Measurements from ENCODE around the gene ZC3H12C.

ZC3H12C gene

DNA sequence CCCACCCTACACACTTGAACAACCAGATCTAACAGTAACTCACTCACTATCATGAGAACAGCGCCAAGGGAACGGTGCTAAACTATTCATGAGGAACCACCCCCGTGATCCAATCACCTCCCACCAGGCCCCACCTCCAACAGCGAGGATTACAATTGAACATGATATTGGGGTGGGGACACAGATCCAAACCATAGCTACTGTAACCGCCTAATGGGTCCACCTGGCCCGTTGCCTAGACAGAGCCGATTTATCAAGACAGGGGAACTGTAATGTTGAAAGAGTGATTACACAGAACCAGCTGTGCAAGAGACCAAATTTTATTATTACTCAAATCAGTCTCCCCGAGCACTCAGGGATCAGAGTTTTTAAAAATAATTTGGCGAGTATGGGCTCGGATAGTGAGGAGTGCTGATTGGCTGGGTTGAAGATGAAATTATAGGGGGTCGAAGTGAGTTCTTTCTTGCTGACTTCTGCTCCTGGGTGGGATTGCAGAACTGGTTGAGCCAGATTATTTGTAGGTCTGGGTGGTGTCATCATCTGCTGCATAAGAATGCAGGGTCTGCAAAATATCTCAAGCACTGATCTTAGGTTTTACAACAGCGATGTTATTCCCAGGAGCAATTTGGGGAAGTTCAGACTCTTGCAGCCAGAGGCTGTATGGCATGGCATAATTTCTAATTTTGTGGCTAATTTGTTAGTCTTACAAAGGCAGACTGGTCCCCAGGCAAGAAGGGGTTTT lies 17.9 kb upstream of the ZC3H12C start:
- Histone ChIP-seq H3K4ac (ENCODE audit: low read depth, low read length) (no peak overlapping the region), H3K79me1 (ENCODE audit: low read length) (no peaks in the 10 kb centered on the region), H3K4me2 (ENCODE audit: low read length) (no peak overlapping the region), H3K27ac (ENCODE audit: low read depth, low read length) (no peak overlapping the region), H3K79me2 (ENCODE audit: control insufficient read depth, insufficient read depth, low read length) (no peaks in the 10 kb centered on the region), H4K5ac (ENCODE audit: low read length) (no peak overlapping the region), H3K9ac (ENCODE audit: low read length) (no peak overlapping the region), H2BK15ac (replicated peaks; ENCODE audit: low read depth) (no peak overlapping the region), H3K4me3 (ENCODE audit: low read length) (no peak overlapping the region), H3K4me1 (ENCODE audit: control insufficient read depth, low read depth, low read length) (peaks cover 7% of the 10 kb centered on the region), H2BK5ac (ENCODE audit: low read length) (no peak overlapping the region), H4K8ac (ENCODE audit: low read depth, low read length) (no peak overlapping the region), H2BK120ac (ENCODE audit: low read depth, low read length) (no peak overlapping the region), H3K27me3 (ENCODE audit: insufficient read depth, low read length, poor library complexity) (peaks cover 2% of the 10 kb centered on the region), H3K56ac (ENCODE audit: low read length) (no peak overlapping the region), H2AK5ac (ENCODE audit: low read length) (no peak overlapping the region), H3K23ac (ENCODE audit: low read length) (no peak overlapping the region), H3K18ac (ENCODE audit: low read length) (no peak overlapping the region), H3K36me3 (ENCODE audit: control insufficient read depth, insufficient read depth, low read length) (no peaks in the 10 kb centered on the region)
- WGBS (ENCODE audit: extremely low coverage, insufficient coverage, low lambda C conversion rate): no CpG with 5 or more reads among the region's 12 CpGs
- DNase-seq: peak; percentile 74

DNA sequence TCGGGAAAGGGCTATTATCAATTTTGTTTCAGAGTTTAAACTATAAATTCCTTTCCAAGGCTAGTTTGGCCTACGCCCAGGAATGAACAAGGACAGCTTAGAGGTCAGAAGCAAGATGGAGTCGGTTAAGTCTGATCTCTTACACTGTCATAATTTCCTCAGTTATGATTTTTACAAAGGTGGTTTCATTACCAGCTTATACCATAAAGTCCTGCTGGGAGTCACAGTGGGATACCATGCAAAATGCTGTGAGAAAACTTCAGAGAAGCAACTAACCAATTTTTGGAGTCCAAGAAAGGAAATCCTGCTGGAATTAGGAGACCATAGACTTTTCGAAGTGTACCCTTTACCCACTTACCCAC lies 17.4 kb upstream of the ZC3H12C start:
- no peaks in the 10 kb centered on the region for H3K79me2 ChIP-seq (ENCODE audit: control insufficient read depth, insufficient read depth, low read length)
- no peak overlapping the region for H4K5ac ChIP-seq (ENCODE audit: low read length)
- no peak overlapping the region for H3K4me3 ChIP-seq (ENCODE audit: low read length)
- no CpG with 5 or more reads among the region's 4 CpGs for WGBS (ENCODE audit: extremely low coverage, insufficient coverage, low lambda C conversion rate)
- H3K79me1 ChIP-seq (ENCODE audit: low read length): no peaks in the 10 kb centered on the region
- peak overlapping the region; percentile 10 for H3K27ac ChIP-seq (ENCODE audit: low read depth, low read length)
- H3K23ac ChIP-seq (ENCODE audit: low read length): no peak overlapping the region
- no peak overlapping the region for H3K56ac ChIP-seq (ENCODE audit: low read length)
- peaks cover 2% of the 10 kb centered on the region for H3K27me3 ChIP-seq (ENCODE audit: insufficient read depth, low read length, poor library complexity)
- no peak overlapping the region for H2BK15ac ChIP-seq (replicated peaks; ENCODE audit: low read depth)
- no peak overlapping the region for H4K8ac ChIP-seq (ENCODE audit: low read depth, low read length)
- DNase-seq: no peak
- no peaks in the 10 kb centered on the region for H3K36me3 ChIP-seq (ENCODE audit: control insufficient read depth, insufficient read depth, low read length)
- no peak overlapping the region for H3K18ac ChIP-seq (ENCODE audit: low read length)
- peaks cover 7% of the 10 kb centered on the region for H3K4me1 ChIP-seq (ENCODE audit: control insufficient read depth, low read depth, low read length)
- no peak overlapping the region for H2AK5ac ChIP-seq (ENCODE audit: low read length)
- H3K4ac ChIP-seq (ENCODE audit: low read depth, low read length): no peak overlapping the region
- H3K9ac ChIP-seq (ENCODE audit: low read length): no peak overlapping the region
- no peak overlapping the region for H2BK5ac ChIP-seq (ENCODE audit: low read length)
- no peak overlapping the region for H3K4me2 ChIP-seq (ENCODE audit: low read length)
- H2BK120ac ChIP-seq (ENCODE audit: low read depth, low read length): no peak overlapping the region

DNA sequence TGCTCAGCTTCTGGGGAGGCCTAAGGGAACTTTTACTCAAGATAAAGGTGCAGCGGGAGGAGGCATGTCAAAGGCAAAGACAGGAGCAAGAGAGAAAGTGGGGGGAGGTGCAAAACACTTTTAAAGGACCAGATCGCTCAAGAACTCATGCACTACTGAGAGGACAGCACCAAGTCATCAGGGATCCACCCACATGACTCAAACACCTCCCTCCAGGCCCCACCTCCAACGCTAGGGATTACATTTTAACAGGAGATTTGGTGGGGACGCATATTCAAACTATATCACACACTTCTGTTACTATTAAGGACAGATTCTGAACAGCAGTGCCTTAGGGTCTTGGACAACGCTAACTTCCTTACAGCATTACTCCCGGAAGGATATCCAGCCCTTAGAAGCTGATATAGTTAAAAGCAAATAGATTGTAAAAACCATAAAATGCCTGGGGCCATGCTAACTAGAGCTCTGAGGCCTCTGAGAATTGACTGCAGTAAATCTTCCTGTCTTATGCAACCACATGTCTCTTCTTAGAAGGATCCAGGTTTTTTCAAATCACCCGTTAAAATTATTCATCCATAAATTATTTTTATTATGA lies 16.7 kb upstream of the ZC3H12C start:
- Histone ChIP-seq H2BK15ac (replicated peaks; ENCODE audit: low read depth) (no peak overlapping the region), H2AK5ac (ENCODE audit: low read length) (no peak overlapping the region), H3K4me1 (ENCODE audit: control insufficient read depth, low read depth, low read length) (peaks cover 7% of the 10 kb centered on the region), H3K79me1 (ENCODE audit: low read length) (no peaks in the 10 kb centered on the region), H3K4ac (ENCODE audit: low read depth, low read length) (no peak overlapping the region), H3K4me3 (ENCODE audit: low read length) (no peak overlapping the region), H3K27ac (ENCODE audit: low read depth, low read length) (peak overlapping the region; percentile 10), H4K5ac (ENCODE audit: low read length) (no peak overlapping the region), H3K27me3 (ENCODE audit: insufficient read depth, low read length, poor library complexity) (peaks cover 2% of the 10 kb centered on the region), H4K8ac (ENCODE audit: low read depth, low read length) (no peak overlapping the region), H3K4me2 (ENCODE audit: low read length) (no peak overlapping the region), H3K23ac (ENCODE audit: low read length) (no peak overlapping the region), H3K79me2 (ENCODE audit: control insufficient read depth, insufficient read depth, low read length) (no peaks in the 10 kb centered on the region), H3K18ac (ENCODE audit: low read length) (no peak overlapping the region), H2BK5ac (ENCODE audit: low read length) (no peak overlapping the region), H3K56ac (ENCODE audit: low read length) (no peak overlapping the region), H2BK120ac (ENCODE audit: low read depth, low read length) (no peak overlapping the region), H3K36me3 (ENCODE audit: control insufficient read depth, insufficient read depth, low read length) (no peaks in the 10 kb centered on the region), H3K9ac (ENCODE audit: low read length) (no peak overlapping the region)
- no CpG with 5 or more reads among the region's 7 CpGs for WGBS (ENCODE audit: extremely low coverage, insufficient coverage, low lambda C conversion rate)
- peak; percentile 91 for DNase-seq

DNA sequence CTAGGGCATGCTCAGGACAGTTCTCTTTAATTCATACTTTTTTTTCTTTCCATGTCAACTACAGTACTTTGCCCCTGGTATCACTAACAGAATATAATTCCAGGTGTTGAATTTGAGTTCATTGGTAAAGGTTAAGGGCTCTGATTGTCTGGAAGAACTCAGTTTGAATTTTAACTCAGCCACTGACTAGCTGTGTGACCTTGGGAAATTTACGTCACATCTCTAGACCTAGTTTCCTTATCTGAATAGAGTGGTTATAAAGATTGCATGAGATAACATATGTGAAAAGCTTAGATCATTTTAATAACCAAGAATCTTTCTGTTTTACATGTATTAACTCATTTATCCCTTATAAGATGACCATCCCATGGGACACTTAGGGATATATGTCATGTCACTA lies 15.8 kb upstream of the ZC3H12C start:
- DNase-seq: no peak
- H2AK5ac ChIP-seq (ENCODE audit: low read length): no peak overlapping the region
- H2BK5ac ChIP-seq (ENCODE audit: low read length): no peak overlapping the region
- H3K36me3 ChIP-seq (ENCODE audit: control insufficient read depth, insufficient read depth, low read length): no peaks in the 10 kb centered on the region
- H3K4me2 ChIP-seq (ENCODE audit: low read length): no peak overlapping the region
- no peak overlapping the region for H4K8ac ChIP-seq (ENCODE audit: low read depth, low read length)
- no peak overlapping the region for H3K56ac ChIP-seq (ENCODE audit: low read length)
- H3K27ac ChIP-seq (ENCODE audit: low read depth, low read length): no peak overlapping the region
- no peak overlapping the region for H2BK15ac ChIP-seq (replicated peaks; ENCODE audit: low read depth)
- no peak overlapping the region for H3K9ac ChIP-seq (ENCODE audit: low read length)
- peaks cover 7% of the 10 kb centered on the region for H3K4me1 ChIP-seq (ENCODE audit: control insufficient read depth, low read depth, low read length)
- H3K23ac ChIP-seq (ENCODE audit: low read length): peak overlapping the region; percentile 93
- H3K27me3 ChIP-seq (ENCODE audit: insufficient read depth, low read length, poor library complexity): peaks cover 2% of the 10 kb centered on the region
- H4K5ac ChIP-seq (ENCODE audit: low read length): no peak overlapping the region
- H3K4ac ChIP-seq (ENCODE audit: low read depth, low read length): no peak overlapping the region
- no peaks in the 10 kb centered on the region for H3K79me1 ChIP-seq (ENCODE audit: low read length)
- no peak overlapping the region for H3K4me3 ChIP-seq (ENCODE audit: low read length)
- no CpG with 5 or more reads among the region's 1 CpG for WGBS (ENCODE audit: extremely low coverage, insufficient coverage, low lambda C conversion rate)
- H3K18ac ChIP-seq (ENCODE audit: low read length): no peak overlapping the region
- H3K79me2 ChIP-seq (ENCODE audit: control insufficient read depth, insufficient read depth, low read length): no peaks in the 10 kb centered on the region
- H2BK120ac ChIP-seq (ENCODE audit: low read depth, low read length): no peak overlapping the region

- H2BK5ac ChIP-seq (ENCODE audit: low read length): no peak overlapping the region
- no peak overlapping the region for H4K5ac ChIP-seq (ENCODE audit: low read length)
- H3K9ac ChIP-seq (ENCODE audit: low read length): no peak overlapping the region
- no peaks in the 10 kb centered on the region for H3K79me2 ChIP-seq (ENCODE audit: control insufficient read depth, insufficient read depth, low read length)
- WGBS (ENCODE audit: extremely low coverage, insufficient coverage, low lambda C conversion rate): no CpG with 5 or more reads among the region's 6 CpGs
- H3K27me3 ChIP-seq (ENCODE audit: insufficient read depth, low read length, poor library complexity): peaks cover 2% of the 10 kb centered on the region
- H3K4me1 ChIP-seq (ENCODE audit: control insufficient read depth, low read depth, low read length): peaks cover 7% of the 10 kb centered on the region
- no peaks in the 10 kb centered on the region for H3K36me3 ChIP-seq (ENCODE audit: control insufficient read depth, insufficient read depth, low read length)
- H3K56ac ChIP-seq (ENCODE audit: low read length): peak overlapping the region; percentile 78
- H3K18ac ChIP-seq (ENCODE audit: low read length): no peak overlapping the region
- no peak overlapping the region for H3K4me2 ChIP-seq (ENCODE audit: low read length)
- DNase-seq: peak; percentile 28
- H2BK120ac ChIP-seq (ENCODE audit: low read depth, low read length): no peak overlapping the region
- H3K79me1 ChIP-seq (ENCODE audit: low read length): no peaks in the 10 kb centered on the region
- no peak overlapping the region for H3K27ac ChIP-seq (ENCODE audit: low read depth, low read length)
- H2BK15ac ChIP-seq (replicated peaks; ENCODE audit: low read depth): no peak overlapping the region
- no peak overlapping the region for H2AK5ac ChIP-seq (ENCODE audit: low read length)
- H4K8ac ChIP-seq (ENCODE audit: low read depth, low read length): no peak overlapping the region
- H3K4ac ChIP-seq (ENCODE audit: low read depth, low read length): no peak overlapping the region
- peak overlapping the region; percentile 93 for H3K23ac ChIP-seq (ENCODE audit: low read length)
- H3K4me3 ChIP-seq (ENCODE audit: low read length): no peak overlapping the region
These were observed 15.3 kb upstream of the ZC3H12C start for GRCh38 chr11:110077831-110078325.
